HuH-7.5 (cell line): Measurements from ENCODE around the gene BLMH.

Experiments used
- DNase-seq: peaks from one replicate; pipeline ENCODE4 v3.0.0; 2011; ENCODE audit warnings: low spot score

Gene BLMH

DNA sequence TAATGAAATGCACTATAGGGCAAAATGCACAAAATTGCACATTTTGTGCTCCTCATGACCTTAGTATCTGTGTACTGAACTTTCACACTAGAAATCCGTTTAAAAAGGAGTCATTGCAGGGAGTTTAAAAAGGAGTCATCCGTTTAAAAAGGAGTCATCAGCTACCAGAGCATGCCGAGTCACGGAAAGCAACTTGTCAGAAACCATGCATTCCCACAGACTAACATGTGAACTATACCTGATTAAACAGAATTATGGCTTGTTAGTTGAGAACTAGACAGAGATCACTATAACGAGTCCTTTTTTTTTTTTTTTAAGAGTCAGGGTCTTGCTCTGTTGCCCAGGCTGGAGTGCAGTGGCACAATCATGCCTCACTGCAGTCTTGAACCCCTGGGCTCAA lies 92.1 kb downstream of the BLMH start:
- DNase-seq = no peak
